GM12878 (cell line): Measurements from ENCODE around the gene OR2J1. TPM values are rescaled to one million over a fixed set of nuclear protein-coding genes. Genes with fewer than 3 reads are reported as not detected.

Source experiments
- ATAC-seq: fragments of 200-7000 bp; cut with Tn5 transposase; 3 replicates; pipeline ENCODE4 v1.9.1; 2020; ENCODE audit warnings: mild to moderate bottlenecking, moderate library complexity
- BruUV-seq: library from RNA; stranded (reverse); fragments of 400-500 nt; replicated peaks from 2 replicates; lab custom pipeline; 2021; lab: Mats Ljungman, UMichigan
- CTCF ChIA-PET: fragments of 300-600 bp; sonication (Branson Sonifier 250); formaldehyde crosslinking; extraction: SDS; loops from one replicate; lab custom pipeline; 2021; ENCODE audit warnings: inconsistent platforms; lab: Yijun Ruan, JAX
- POLR2A ChIA-PET: fragments of 350-600 bp; formaldehyde crosslinking; extraction: SDS; loops from one replicate; lab custom pipeline; 2021; ENCODE audit warnings: inconsistent platforms; lab: Charles Lee
- RAD21 ChIA-PET: fragments of 300-600 bp; sonication (Branson Sonifier 250); formaldehyde crosslinking; loops from one replicate; lab custom pipeline; 2023; ENCODE audit warnings: antibody characterized with exemption; ENCODE audit not compliant: unreplicated experiment; lab: Charles Lee
- SMC1A ChIA-PET: fragments of 300-600 bp; sonication (Branson Sonifier 250); formaldehyde crosslinking; loops from one replicate; lab custom pipeline; 2023; ENCODE audit not compliant: unreplicated experiment, uncharacterized antibody; lab: Charles Lee
- DNase-seq: peaks from one replicate; pipeline ENCODE4 v3.0.0-alpha.2; 2011; ENCODE audit warnings: low read depth, low spot score
- FAIRE-seq: peaks from 3 replicates; lab custom pipeline; 2011; peaks lifted over from hg19 to GRCh38; lab: Jason Lieb, UNC
- H2AFZ ChIP-seq: 2 replicates; pipeline ENCODE4 v1.6.0; 2011; ENCODE audit warnings: low read depth, low read length, control low read depth; ENCODE audit not compliant: control insufficient read depth
- H3K27ac ChIP-seq: 2 replicates; pipeline ENCODE4 v1.5.1; 2011; ENCODE audit warnings: control low read depth; ENCODE audit not compliant: control insufficient read depth, insufficient read depth
- H3K27me3 ChIP-seq, 2 experiments: replicated peaks in 1 of 2; 2 replicates each; pipeline versions ENCODE4 v1.6.0 to v1.6.1; 2011; ENCODE audit warnings: low read length in 1 of 2; ENCODE audit not compliant: control insufficient read depth in 2 of 2, insufficient read depth in 2 of 2
- H3K36me3 ChIP-seq, 2 experiments: 2 replicates each; pipeline ENCODE4 v1.5.1; 2011; ENCODE audit warnings: low read length in 1 of 2; ENCODE audit not compliant: control insufficient read depth in 2 of 2, insufficient read depth in 2 of 2
- H3K4me1 ChIP-seq: 2 replicates; pipeline ENCODE4 v1.6.1; 2011; ENCODE audit warnings: mild to moderate bottlenecking, low read length, moderate library complexity, mixed read lengths; ENCODE audit not compliant: control insufficient read depth, insufficient read depth
- H3K4me2 ChIP-seq: 2 replicates; pipeline ENCODE4 v1.6.0; 2011; ENCODE audit warnings: control low read depth; ENCODE audit not compliant: control insufficient read depth, insufficient read depth
- H3K4me3 ChIP-seq: fragments of 200-600 bp; sonication (generic); 2 replicates; pipeline ENCODE4 v1.5.1; 2016
- H3K79me2 ChIP-seq: 2 replicates; pipeline ENCODE4 v1.6.0; 2011; ENCODE audit warnings: low read length; ENCODE audit not compliant: control insufficient read depth, insufficient read depth
- H3K9ac ChIP-seq: 2 replicates; pipeline ENCODE4 v1.8.0; 2011; ENCODE audit warnings: low read length, control low read depth, mixed read lengths; ENCODE audit not compliant: control insufficient read depth, insufficient read depth
- H3K9me3 ChIP-seq: replicated peaks from 3 replicates; pipeline ENCODE4 v1.5.1; 2011; ENCODE audit warnings: mild to moderate bottlenecking, low read length; ENCODE audit not compliant: control insufficient read depth, insufficient read depth
- H4K20me1 ChIP-seq: 2 replicates; pipeline ENCODE4 v1.6.0; 2011; ENCODE audit not compliant: control insufficient read depth, insufficient read depth
- CBFB ChIP-seq: IDR thresholded peaks from 2 replicates; pipeline ENCODE4 v1.6.1; 2016; ENCODE audit warnings: antibody characterized with exemption, low read depth
- EED ChIP-seq: sonication (generic); IDR thresholded peaks from 2 replicates; pipeline ENCODE4 v1.6.1; 2016; ENCODE audit warnings: antibody characterized with exemption, low read depth
- IKZF2 ChIP-seq, 2 experiments: fragments of 450-650 bp; IDR thresholded peaks; 2 replicates each; pipeline ENCODE4 v1.6.1; 2017; ENCODE audit warnings: mild to moderate bottlenecking in 2 of 2, moderate library complexity in 2 of 2
- JUND ChIP-seq: IDR thresholded peaks from 2 replicates; pipeline ENCODE4 v1.6.1; 2012; ENCODE audit warnings: low read depth, mild to moderate bottlenecking, low read length, improper control_type of control experiment, moderate library complexity
- MTA2 ChIP-seq: fragments of 450-650 bp; IDR thresholded peaks from 2 replicates; pipeline ENCODE4 v1.6.1; 2016; ENCODE audit warnings: low read depth, mild to moderate bottlenecking, moderate library complexity
- MYC ChIP-seq: IDR thresholded peaks from 2 replicates; pipeline ENCODE4 v1.6.1; 2011; ENCODE audit warnings: mild to moderate bottlenecking, low read length, moderate library complexity, inconsistent platforms; ENCODE audit not compliant: insufficient read depth, insufficient replicate concordance, insufficient read length, severe bottlenecking
- NFXL1 ChIP-seq: fragments of 450-650 bp; IDR thresholded peaks from 2 replicates; pipeline ENCODE4 v1.6.1; 2017; ENCODE audit warnings: antibody characterized with exemption, mild to moderate bottlenecking, borderline replicate concordance
- NFYA ChIP-seq: IDR thresholded peaks from 2 replicates; pipeline ENCODE4 v1.6.1; 2011; ENCODE audit warnings: low read depth, mild to moderate bottlenecking, low read length, improper control_type of control experiment, borderline replicate concordance
- PAX8 ChIP-seq: fragments of 450-650 bp; IDR thresholded peaks from 2 replicates; pipeline ENCODE4 v1.6.1; 2017; ENCODE audit warnings: mild to moderate bottlenecking, moderate library complexity
- POLR2AphosphoS2 ChIP-seq: IDR thresholded peaks from 2 replicates; pipeline ENCODE4 v1.6.1; 2011; ENCODE audit warnings: low read depth, mild to moderate bottlenecking, low read length, improper control_type of control experiment, moderate library complexity
- SMAD1 ChIP-seq: fragments of 450-650 bp; IDR thresholded peaks from 2 replicates; pipeline ENCODE4 v1.6.1; 2018; ENCODE audit warnings: mild to moderate bottlenecking, low read depth; ENCODE audit not compliant: partially characterized antibody
- TARDBP ChIP-seq: IDR thresholded peaks from 2 replicates; pipeline ENCODE4 v1.6.1; 2016; ENCODE audit warnings: borderline replicate concordance
- ZBED1 ChIP-seq: IDR thresholded peaks from 2 replicates; pipeline ENCODE4 v1.6.1; 2016; ENCODE audit warnings: borderline replicate concordance
- ZBTB4 ChIP-seq: fragments of 450-650 bp; formaldehyde crosslinking; IDR thresholded peaks from 2 replicates; pipeline ENCODE4 v1.4.0; 2022; ENCODE audit warnings: mild to moderate bottlenecking, moderate library complexity
- ZSCAN29 ChIP-seq: fragments of 450-650 bp; IDR thresholded peaks from 2 replicates; pipeline ENCODE4 v1.6.1; 2017; ENCODE audit warnings: mild to moderate bottlenecking, moderate library complexity
- WGBS: methylation state at CpG from one replicate; pipeline ENCODE4 v1.1.6; 2016; ENCODE audit warnings: low lambda C conversion rate; ENCODE audit not compliant: insufficient replicate concordance, insufficient coverage; ENCODE audit errors: missing lambda C conversion rate; 5-methylcytosine and 5-hydroxymethylcytosine counted together
- in situ Hi-C: fragments of 300-500 bp; cut with MboI; formaldehyde crosslinking; loops from 9 replicates; pipeline ENCODE4 v1.14.3; 2018; ENCODE audit warnings: mixed read lengths
- intact Hi-C: fragments of 100-400 bp; cut with micrococcal nuclease; formaldehyde crosslinking; loops from one replicate; pipeline ENCODE4 v1.14.2; 2022; ENCODE audit not compliant: unreplicated experiment
- polyA plus RNA-seq, 11 experiments: library from polyadenylated mRNA; depleted of rRNA in 4 of 11; unstranded in 6 of 11; stranded (reverse) in 5 of 11; fragments of >200 nt; fragmentation: Nextera tagmentation in 4 of 11; fragmentation: Illumina TruSeq in 1 of 11; extraction: Ambion mirVana in 4 of 11; extraction: Trizol in 1 of 11; gene quantifications; 1 replicate in 1 of 11; 2 replicates in 10 of 11; pipeline versions ENCODE4 v1.2.1 to v1.2.3, GENCODE V29; 2011 to 2016; ENCODE audit warnings: inconsistent platforms in 2 of 11, missing spikeins in 2 of 11, low read depth in 1 of 11
- total RNA-seq, 4 experiments: library from RNA; depleted of rRNA in 3 of 4; stranded (reverse); fragments of >200 nt in 3 of 4; fragmentation: Illumina TruSeq in 1 of 4; extraction: Trizol in 1 of 4; gene quantifications; 2 replicates each; pipeline versions ENCODE4 v1.2.1 to v1.2.3, GENCODE V29; 2013 to 2021

Gene OR2J1
- total and polyA plus RNA-seq, 10 of the 15 experiments (the other 5 are each of a cell fraction or from before 2014, with no cell fraction given), result not detected

DNA sequence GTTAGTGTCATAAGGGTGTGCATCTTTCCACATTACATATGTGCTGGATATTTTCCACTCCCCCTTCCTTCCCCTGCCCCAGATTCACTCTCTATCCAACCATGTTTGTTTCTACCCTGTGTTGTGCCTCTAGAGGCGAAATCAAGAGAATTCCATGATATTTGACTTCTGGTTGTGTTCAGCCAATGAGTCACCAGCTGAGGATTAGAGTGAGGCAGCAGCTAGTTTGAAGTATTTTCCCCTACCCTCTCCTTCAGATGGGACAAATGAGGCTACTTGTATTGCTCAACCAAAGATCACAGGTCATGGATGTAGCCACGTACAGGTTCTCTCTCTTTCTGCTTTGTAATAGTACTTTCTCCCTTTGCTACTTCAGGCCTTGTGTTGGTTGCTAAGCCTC is 46.9 kb downstream of the OR2J1 start:
- SMC1A ChIA-PET, result no interaction called here

More for the DNA sequence above, 46.9 kb downstream of the OR2J1 start:
- Histone ChIP-seq H3K36me3 (no peaks in the 10 kb centered on the region), H3K9me3 (no peaks in the 10 kb centered on the region), H3K4me3 (no peak overlapping the region), H3K4me2 (no peak overlapping the region), H2AFZ (no peak overlapping the region), H3K4me1 (no peaks in the 10 kb centered on the region), H3K9ac (no peak overlapping the region), H4K20me1 (no peaks in the 10 kb centered on the region), H3K27ac (no peak overlapping the region), H3K79me2 (no peaks in the 10 kb centered on the region), H3K27me3 (no peaks in the 10 kb centered on the region)
- no peak for TF ChIP-seq POLR2AphosphoS2
- TF ChIP-seq PAX8, result no peak
- no peak for TF ChIP-seq CBFB
- TF ChIP-seq SMAD1, result no peak
- TF ChIP-seq ZSCAN29, result no peak
- TF ChIP-seq ZBTB4 (CRISPR knock-in tag), result no peak
- no peak for TF ChIP-seq TARDBP
- TF ChIP-seq NFYA, result no peak
- no peak for TF ChIP-seq JUND
- no peak for TF ChIP-seq NFXL1
- TF ChIP-seq MTA2, result no peak
- TF ChIP-seq MYC, result no peak
- TF ChIP-seq ZBED1, result no peak
- no peak for TF ChIP-seq IKZF2 (IDR thresholded peaks at IDR 0.05)
- no peak for TF ChIP-seq EED
- ChIA-PET RAD21 (no interaction called here), POLR2A (no interaction called here), CTCF (no interaction called here)
- 0% methylated on average over 2 of the region's 2 CpGs for whole genome bisulfite sequencing
- ATAC-seq (no peak), FAIRE-seq (no peak), DNase-seq (no peak)
- in situ Hi-C loops, result no loop called here
- BruUV-seq, result no TSS peak
- intact Hi-C loops, result no loop called here
